GM21576 (cell line): ENCODE measurements around the gene NEBL.
"Not testable (repeated sequence)": the region's sequence is repeated elsewhere in the genome, so short reads cannot be mapped to it uniquely, and the experiment has no call there.

Experiments used
- ATAC-seq: cut with Tn5 transposase; IDR thresholded peaks from one replicate; pipeline ENCODE4 v1.9.1; 2021; ENCODE audit warnings: mild to moderate bottlenecking, moderate library complexity; ENCODE audit not compliant: unreplicated experiment

The NEBL gene, protein sequence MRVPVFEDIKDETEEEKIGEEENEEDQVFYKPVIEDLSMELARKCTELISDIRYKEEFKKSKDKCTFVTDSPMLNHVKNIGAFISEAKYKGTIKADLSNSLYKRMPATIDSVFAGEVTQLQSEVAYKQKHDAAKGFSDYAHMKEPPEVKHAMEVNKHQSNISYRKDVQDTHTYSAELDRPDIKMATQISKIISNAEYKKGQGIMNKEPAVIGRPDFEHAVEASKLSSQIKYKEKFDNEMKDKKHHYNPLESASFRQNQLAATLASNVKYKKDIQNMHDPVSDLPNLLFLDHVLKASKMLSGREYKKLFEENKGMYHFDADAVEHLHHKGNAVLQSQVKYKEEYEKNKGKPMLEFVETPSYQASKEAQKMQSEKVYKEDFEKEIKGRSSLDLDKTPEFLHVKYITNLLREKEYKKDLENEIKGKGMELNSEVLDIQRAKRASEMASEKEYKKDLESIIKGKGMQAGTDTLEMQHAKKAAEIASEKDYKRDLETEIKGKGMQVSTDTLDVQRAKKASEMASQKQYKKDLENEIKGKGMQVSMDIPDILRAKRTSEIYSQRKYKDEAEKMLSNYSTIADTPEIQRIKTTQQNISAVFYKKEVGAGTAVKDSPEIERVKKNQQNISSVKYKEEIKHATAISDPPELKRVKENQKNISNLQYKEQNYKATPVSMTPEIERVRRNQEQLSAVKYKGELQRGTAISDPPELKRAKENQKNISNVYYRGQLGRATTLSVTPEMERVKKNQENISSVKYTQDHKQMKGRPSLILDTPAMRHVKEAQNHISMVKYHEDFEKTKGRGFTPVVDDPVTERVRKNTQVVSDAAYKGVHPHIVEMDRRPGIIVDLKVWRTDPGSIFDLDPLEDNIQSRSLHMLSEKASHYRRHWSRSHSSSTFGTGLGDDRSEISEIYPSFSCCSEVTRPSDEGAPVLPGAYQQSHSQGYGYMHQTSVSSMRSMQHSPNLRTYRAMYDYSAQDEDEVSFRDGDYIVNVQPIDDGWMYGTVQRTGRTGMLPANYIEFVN

DNA sequence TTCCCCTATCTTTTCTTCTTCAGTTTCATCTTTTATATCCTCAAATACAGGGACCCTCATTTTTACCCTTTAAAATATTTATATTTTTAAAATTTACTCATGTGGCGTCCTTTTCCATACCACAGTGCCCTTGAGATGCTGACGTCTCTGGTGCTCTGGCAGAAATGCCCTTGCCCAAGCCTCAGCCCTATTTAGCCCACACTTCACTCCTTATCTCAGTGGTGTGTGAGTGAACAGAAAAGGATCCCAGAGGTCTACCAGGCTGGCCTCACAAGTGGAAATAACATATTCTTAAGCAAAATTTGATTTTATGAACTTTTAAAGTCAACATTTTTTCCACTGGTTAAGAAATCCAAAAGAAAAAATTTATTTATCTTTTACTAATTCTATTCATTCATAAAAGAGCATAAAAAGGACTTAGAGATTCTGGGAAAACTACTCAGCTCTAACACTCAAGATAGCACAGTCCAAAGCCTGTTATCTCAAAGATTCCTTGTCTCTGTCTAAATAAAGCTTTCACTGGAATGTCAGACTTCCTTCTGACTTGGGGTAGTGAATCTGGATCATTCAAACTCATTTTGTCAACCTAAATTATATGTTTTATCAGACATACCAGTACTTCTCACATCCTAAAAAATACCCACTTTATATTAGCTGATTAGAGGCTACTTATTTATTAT, at the start of gene NEBL:
Gene NEBL, minus strand, starts transcription at position 166 of the 680 bp plus-strand sequence. Its CDS starts 106 bp downstream, at position 60.
- ATAC-seq, result no peak

DNA sequence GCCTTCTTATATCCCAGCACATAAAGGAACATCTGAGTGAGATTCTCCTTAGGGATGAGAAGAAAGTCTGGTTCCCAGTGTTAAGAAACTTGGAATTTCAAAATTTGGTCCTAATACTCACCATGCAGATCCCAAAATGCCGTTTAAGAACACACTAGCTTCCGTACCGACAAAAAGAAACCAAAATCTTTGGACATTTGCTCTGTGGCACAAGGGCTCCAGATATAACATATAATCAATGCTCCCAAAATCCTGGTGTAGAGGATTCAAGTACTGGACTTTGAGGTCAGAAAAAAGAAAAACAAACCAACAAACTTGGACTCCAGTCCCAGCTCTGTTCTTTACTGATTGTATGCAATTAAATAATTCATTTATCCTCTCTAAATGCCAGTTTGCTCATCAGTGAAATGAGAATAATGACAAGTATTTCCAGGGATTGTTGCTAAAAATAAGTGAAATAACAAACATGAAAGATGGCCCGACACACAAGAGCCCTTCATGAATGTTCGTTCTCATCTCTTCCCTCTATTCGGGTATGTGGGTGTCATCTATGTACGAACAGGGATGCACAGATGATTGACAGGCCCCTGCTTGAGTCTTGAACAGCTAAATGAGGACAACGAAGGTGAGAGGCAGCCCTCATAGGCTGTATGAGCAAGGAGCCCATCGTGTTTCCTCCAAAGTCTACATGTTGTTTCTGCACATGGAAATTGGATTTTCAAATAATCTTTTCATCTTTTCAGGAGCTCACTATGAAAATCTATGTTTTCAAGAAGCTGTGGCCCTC, 48.6 kb upstream of the NEBL start:
- no peak for ATAC-seq

DNA sequence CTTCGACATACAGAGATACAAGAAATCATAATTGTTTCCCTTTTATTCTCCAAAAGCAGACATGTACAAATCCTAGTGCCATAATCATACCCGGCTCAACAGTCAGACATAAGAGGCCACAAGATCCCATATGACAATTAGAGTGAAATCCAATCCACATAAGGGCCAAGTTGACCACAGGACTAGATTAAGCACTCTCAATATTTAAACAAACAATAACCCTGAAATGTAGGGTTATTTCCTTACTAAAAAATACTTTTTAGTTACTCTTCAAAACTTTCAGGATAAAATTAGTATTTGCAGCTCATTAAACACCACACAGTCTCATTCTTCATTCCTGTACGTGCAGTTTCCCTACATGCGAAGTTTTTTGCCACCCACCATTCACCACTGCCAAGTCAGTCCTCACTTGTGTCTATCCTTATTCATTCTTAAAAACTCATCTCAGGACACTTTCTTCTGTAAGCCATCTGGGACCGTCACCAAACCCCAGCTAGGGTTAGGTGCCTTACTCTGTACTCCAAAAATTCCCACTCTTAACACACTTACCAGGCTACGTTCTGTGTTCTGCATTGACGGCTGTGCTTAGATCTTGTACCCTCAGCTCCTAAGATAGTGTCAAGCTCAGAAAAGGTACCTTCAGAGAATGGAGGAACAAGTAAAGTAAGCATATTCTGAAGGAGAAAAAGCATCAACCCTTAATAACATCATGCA, 47.8 kb upstream of the NEBL start:
- no peak for ATAC-seq

DNA sequence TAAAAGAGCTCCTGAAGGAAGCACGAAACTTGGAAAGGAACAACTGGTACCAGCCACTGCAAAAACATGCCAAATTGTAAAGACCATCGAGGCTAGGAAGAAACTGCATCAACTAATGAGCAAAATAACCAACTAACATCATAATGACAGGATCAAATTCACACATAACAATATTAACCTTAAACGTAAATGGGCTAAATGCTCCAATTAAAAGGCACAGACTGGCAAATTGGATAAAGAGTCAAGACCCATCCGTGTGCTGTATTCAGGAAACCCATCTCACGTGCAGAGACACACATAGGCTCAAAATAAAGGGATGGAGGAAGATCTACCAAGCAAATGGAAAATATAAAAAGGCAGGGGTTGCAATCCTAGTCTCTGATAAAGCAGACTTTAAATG, 42.3 kb upstream of the NEBL start:
- ATAC-seq, result not testable (repeated sequence)

DNA sequence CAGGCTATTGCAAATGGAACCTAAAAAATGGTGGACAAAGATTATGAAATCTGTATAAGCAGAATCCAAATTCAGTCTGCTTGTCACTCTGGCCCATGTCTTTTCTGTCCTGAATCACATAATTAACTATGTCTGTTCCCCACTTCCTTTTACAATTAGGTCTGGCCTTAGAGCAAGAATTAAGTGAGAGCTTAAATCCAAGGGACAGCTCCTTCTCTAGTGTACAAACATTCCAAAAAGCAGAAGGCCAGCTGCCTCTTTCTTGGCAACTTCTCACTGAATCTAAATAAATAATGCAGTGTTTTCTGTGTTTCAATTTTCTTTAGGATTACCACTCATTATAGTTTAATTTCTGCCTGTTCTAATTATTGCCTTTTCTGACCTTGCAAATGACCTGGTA, 39.3 kb upstream of the NEBL start:
- ATAC-seq, result no peak

DNA sequence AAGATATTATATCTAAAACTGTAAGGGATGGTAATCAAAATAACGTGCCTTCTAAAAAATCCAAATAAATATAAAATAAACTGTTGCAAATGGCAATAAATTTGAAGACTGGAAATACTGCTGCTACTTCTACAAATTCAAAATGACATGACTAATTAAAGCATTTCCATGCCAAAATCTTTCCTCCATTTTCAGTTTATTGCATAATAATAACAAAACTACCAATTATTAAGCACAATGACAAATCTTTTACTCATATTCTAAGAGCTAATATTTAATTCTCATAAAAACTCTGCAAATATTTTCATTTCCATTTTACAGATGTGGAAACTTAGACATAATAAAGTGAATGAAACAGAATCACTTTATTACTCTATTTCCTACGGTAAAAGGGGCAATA, 38.8 kb upstream of the NEBL start:
- ATAC-seq, result no peak

DNA sequence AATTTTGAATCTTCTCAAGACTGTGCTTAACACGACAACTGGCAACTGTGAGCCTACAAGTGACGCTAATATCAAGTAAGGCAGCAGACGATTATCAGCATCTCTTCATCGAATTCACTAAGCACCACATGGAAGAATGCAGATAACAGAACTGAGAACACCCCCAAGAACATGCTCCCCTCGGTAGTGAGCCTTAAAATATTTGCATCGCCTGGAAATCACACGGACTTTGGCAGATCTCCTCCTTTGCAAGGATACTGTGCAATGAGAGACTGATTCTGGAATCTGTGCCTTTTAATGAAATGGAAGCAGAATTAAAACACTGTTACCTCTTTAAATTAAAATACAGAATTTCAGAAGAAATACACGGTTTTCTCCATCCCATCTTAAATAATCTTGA, 38.2 kb upstream of the NEBL start:
- ATAC-seq, result no peak

DNA sequence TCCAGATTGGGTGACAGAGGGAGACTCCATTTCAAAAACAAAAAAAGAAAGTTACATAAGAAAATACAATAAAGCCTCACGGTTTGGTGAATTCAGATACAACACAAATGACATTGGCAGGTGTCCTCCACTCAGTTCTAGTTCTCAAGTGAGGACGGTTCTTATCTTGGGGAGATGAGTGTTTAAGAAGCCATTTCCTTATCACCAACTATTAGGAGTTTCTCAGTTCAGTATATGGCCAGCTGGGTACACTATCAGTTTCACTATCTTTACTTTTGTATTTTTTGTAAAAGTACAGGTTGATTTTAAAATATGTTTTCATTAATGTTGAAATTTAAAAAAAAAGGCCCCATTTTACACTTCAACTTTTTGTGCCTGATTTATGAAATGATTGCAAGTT, 36.6 kb upstream of the NEBL start:
- no peak for ATAC-seq

DNA sequence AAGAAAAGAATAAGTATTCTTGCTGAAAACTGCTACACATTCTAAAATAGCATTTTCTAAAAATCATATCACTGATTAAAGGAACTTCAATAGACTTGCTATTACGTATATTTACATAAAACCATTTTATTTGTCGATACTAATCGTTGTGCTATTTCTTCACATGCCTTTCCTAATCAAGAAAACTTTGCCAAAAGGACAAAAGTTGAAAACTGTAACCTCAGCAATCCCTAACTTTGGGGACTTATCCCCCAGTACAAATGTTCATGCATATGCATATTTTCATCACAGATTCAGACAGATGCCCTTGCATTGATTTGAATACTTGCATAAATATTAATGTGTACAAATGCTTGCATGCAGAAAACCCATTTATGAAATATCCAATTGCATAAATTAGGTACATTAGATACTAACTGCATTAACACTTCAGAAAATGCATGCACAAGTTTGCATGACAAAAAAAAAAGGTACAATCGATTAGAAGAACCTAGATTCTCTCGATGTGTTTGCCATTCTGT, 35.6 kb upstream of the NEBL start:
- ATAC-seq, result no peak

DNA sequence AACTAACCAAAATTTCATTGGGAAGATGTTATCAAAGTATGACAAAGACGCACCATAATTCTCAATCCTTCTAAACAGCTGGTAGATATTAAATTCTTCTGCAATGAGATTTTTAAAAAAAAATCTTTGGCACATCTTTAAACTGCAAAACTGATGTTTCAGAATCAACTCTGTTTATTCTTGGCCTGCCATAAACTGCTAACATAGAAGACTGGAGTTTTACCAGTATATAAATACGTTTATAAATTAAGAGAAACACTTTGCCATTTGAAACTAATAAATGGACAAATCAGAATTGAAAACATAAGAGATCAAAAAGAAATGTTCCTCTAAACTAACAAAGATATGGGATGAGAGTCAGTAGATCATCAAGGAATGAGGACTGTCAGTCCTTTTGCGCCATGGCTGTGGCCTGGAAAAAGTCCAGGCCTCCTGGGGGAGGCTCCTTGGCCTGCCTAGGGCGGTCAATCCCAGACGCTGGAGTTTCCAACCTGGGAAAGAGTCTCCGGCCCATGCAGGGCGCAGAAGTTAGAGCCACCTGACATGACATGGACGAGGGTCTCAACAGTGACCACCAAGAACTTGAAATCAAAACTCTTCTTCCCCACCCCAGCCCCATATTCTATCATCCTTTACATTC, 34.2 kb upstream of the NEBL start:
- no peak for ATAC-seq

DNA sequence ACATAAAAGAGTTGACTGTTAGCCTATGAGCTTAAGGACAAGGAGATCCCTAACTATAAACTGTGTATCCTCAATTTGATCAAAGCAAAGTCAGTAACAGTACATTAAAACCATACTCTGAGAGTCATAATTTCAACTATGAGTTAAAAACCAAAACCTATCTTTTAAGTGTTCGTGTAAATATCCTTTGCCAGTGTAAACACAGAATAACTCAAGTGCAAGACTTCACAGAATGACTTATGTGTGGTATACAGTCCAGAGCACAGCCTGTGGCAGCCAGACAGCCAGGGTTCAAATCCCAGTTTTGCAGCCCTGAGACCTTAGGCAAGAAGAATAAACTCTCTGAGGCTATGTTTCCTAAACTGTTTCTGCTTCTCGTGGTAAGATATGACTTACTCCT, 30.3 kb upstream of the NEBL start:
- ATAC-seq, result no peak

DNA sequence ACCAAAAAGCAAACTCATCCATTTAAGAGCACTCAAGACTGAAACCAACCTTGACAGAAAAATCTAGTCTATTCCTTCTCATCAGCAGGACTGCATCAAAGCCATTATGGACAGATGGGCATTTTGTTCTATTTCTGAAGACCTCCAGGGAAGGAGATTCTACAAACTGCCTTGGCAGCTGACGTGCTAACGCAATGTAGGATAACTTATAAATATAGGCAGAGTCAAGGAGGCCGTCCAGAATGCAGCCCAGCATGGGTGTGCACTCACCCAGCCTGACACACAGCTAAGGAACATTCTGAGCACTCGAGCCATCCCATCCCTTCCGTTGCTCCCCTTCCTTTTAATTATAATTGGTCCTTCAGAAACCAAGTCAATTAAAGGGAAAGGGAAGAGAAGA, 25.3 kb upstream of the NEBL start:
- ATAC-seq, result no peak

DNA sequence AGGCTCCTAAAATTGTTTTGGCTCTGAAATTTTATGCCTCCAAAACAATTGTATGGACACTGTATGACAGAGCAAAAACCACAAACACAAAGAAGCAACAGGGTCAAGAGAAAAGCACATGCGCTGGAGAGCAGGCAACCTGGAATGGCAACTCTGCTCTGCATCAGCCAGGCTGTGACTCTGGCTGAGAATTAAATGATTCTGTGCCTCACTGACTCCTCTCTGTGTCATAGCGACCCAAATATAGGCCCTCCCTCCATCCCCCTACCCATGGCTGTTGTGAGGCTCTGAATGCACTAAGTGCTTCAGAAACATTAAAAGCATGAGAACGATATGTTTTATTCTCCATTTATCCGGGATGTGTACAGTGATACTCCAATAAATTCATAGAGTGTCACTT, 24.9 kb upstream of the NEBL start:
- ATAC-seq, result no peak

DNA sequence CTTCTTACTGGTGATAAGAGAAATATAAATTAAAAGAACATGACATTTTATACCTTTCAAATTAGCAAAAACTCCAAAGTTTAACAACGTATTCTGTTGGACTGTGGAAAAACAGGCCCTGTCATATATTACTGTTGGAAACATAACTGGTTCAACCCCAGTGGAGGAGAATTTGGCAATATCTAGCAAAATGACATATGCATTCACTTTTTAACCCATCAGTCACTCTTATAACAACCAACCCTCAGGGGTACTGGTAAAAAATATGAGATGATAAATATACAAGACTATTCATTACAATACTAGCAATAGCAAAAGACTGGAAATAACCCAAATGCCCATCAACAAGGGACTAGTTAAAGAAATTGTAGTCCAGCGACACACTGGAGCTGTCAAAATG, 22.9 kb upstream of the NEBL start:
- ATAC-seq, result no peak

DNA sequence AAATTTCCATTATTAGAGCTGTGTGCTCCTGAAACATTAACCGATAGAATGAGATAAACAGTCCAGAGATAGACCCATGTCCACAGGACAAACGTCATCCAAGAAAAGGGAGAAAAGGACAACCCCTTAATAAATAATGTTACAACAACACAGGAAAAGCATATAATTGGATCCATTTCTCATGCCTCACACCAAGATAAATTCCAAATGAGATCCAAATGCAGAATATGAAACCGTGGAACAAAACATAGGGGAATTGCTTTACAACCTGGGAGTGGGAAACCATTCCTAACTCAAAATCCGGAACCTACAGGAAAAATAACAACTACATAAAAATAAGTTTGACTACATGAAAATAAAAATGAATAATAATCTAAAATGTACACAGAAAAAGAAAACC, 22.4 kb upstream of the NEBL start:
- ATAC-seq, result no peak

DNA sequence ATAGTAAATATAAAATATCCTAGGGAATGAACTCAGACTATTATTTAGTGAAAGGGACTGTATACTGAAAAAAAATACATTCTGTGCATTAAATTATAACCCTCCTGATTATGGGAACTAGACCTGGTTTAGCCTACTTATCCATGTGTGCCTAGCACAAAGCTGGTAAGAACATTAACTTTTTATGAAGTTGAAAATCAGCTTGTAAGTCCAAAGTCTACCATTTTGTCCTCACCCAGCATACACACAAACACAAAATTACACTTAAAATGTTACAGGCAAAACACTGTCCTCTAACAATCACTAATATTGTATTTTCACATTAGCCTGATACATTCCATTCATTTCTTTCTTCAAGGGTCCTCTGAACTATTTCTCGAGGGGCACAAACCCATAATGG, 19.9 kb upstream of the NEBL start:
- ATAC-seq, result no peak

DNA sequence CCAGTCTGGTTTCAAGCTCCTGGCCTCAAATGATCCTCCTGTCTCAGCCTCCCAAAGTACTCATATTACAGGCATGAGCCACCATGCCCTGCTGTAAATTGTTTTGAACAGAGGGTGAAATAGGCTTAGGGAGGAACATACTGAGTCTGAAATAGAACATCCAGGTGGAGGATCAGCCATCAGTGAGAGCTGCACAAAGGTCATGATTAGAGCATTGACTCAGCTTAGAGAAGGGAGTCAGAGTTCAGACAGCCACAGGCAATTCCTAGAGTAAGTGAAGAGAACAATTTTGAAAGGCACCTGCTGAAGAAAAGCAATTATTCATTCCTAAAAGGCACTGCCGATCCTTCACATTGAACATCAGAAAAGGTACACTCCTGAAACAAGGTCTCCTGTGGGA, 15.9 kb upstream of the NEBL start:
- no peak for ATAC-seq

DNA sequence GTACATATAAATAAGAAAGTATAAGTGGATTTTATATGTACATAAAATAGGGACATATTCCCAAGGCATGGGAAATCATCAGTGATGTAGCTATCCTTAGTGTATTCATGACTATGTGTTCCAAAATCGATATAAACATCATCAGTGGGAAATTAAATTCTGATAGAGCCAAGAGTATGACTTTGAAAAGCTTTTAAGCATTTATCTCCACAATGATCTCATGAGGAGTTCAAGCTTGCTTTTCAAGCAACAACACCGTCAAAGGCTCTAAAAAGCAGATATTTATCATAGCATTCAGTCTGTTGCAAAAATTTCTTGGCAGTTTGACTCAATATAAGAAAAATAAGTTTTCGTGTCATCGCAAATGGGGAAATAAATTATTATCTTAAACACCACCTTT, 14.5 kb upstream of the NEBL start:
- no peak for ATAC-seq

DNA sequence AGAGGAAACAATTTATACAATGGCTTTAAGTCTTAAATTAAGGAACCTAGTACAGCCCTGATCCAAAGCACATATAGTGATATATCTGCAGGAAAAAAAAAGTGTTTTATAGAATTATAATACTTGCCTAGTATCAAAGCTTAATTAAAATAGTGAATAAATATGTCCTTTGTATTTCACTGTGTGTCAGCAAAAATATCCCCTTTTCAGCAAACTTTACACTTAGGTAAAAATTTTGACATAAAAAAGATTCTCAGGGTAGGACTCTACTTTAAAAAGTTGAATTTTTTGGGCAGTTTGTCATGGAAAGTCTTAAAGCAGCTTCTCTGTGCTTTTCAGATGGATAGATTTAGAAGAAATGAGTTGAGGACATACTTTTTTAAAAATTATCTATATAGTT, 12.7 kb upstream of the NEBL start:
- ATAC-seq, result no peak
